ENCODE data around the gene RDH14. TPM values are rescaled to one million over a fixed set of nuclear protein-coding genes. Genes with fewer than 3 reads are reported as not detected.

Gene RDH14
- total RNA-seq, 1 donor from 2014 or later: 18.7 TPM

Other genes starting within 250 kb of the RDH14 start
- not detected in 2 replicates for gene NT5C1B, start 28.9 kb upstream of the RDH14 start, total RNA-seq